GM12878 (cell line): ENCODE data around the gene KIAA1217.

Source experiments
- ASH2L ChIP-seq: fragments of 300-600, 200-600 bp; sonication (generic); IDR thresholded peaks from 2 replicates; pipeline ENCODE4 v1.6.1; 2017; ENCODE audit warnings: low read depth, mild to moderate bottlenecking, borderline replicate concordance
- ATF3 ChIP-seq: IDR thresholded peaks from 2 replicates; pipeline ENCODE4 v1.6.1; 2011; ENCODE audit warnings: low read depth, mild to moderate bottlenecking, low read length, moderate library complexity, borderline replicate concordance; ENCODE audit errors: extremely low read depth
- BMI1 ChIP-seq: fragments of 450-650 bp; IDR thresholded peaks from 2 replicates; pipeline ENCODE4 v1.6.1; 2016; ENCODE audit warnings: mild to moderate bottlenecking, moderate library complexity, borderline replicate concordance
- CTCF ChIP-seq, 3 experiments: IDR thresholded peaks in 2 of 3; conservative IDR thresholded peaks in 1 of 3; 2 replicates each; pipeline ENCODE4 v1.5.1; 2011; ENCODE audit warnings: low read depth in 3 of 3, low read length in 3 of 3, mild to moderate bottlenecking in 3 of 3, control low read depth in 2 of 3, moderate library complexity in 2 of 3, inconsistent platforms in 1 of 3, mixed read lengths in 1 of 3; ENCODE audit not compliant: control insufficient read depth in 2 of 3, insufficient read depth in 1 of 3; ENCODE audit errors: extremely low read depth in 1 of 3
- E2F4 ChIP-seq: IDR thresholded peaks from 2 replicates; pipeline ENCODE4 v1.6.1; 2012; ENCODE audit warnings: low read depth, low read length, improper control_type of control experiment
- EZH2 ChIP-seq: IDR thresholded peaks from 2 replicates; pipeline ENCODE4 v1.6.1; 2012; ENCODE audit warnings: low read depth, mild to moderate bottlenecking, control low read depth, inconsistent platforms, low read length, borderline replicate concordance; ENCODE audit not compliant: control insufficient read depth
- GABPA ChIP-seq: IDR thresholded peaks from 2 replicates; pipeline ENCODE4 v1.6.1; 2014; ENCODE audit warnings: antibody characterized with exemption, low read depth, mild to moderate bottlenecking, inconsistent platforms
- HCFC1 ChIP-seq: fragments of 150-350 bp; IDR thresholded peaks from 2 replicates; pipeline ENCODE4 v1.6.1; 2014; ENCODE audit warnings: low read length
- HDGF ChIP-seq: fragments of 450-650 bp; IDR thresholded peaks from 2 replicates; pipeline ENCODE4 v1.6.1; 2016; ENCODE audit warnings: antibody characterized with exemption
- PBX3 ChIP-seq: IDR thresholded peaks from 2 replicates; pipeline ENCODE4 v1.6.1; 2011; ENCODE audit warnings: mild to moderate bottlenecking, low read depth, low read length, moderate library complexity; ENCODE audit not compliant: insufficient replicate concordance
- POLR2A ChIP-seq: IDR thresholded peaks from 2 replicates; pipeline ENCODE4 v1.6.1; 2011; ENCODE audit warnings: low read depth, mild to moderate bottlenecking, low read length
- RFX5 ChIP-seq: IDR thresholded peaks from 2 replicates; pipeline ENCODE4 v1.6.1; 2011; ENCODE audit warnings: low read depth, low read length, improper control_type of control experiment
- ZZZ3 ChIP-seq: IDR thresholded peaks from 2 replicates; pipeline ENCODE4 v1.6.1; 2011; ENCODE audit warnings: low read depth; ENCODE audit not compliant: control insufficient read depth, insufficient read length

- TF ChIP-seq HCFC1 (no peak), BMI1 (no peak), CTCF (IDR thresholded peaks at IDR 0.05 in 2 of 3, conservative IDR thresholded peaks at IDR 0.05 in 1 of 3; ENCODE audit: control insufficient read depth in 2 of 3, extremely low read depth in 1 of 3, insufficient read depth in 1 of 3, low read depth in 3 of 3, low read length in 3 of 3) (no peak), GABPA (no peak), HDGF (no peak), ATF3 (no peak), EZH2 (no peak), ZZZ3 (no peak), RFX5 (no peak), E2F4 (no peak), PBX3 (no peak), POLR2A (no peak), ASH2L (no peak)
Measured at GRCh38 chr10:24351961-24352360, 143.0 kb downstream of the KIAA1217 start.
